ENCODE measurements around the gene TCEAL1.

DNA sequence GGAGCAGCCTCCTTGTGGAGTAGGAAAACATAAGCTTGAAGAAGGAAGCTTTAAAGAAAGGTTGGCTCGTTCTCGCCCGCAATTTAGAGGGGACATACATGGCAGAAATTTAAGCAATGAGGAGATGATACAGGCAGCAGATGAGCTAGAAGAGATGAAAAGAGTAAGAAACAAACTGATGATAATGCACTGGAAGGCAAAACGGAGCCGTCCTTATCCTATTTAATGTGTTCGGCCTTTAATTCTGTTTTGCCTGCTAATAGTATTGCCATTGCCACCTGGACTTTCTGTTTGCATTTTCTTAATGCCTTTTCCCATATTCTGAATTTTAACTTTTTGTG is 1.4 kb downstream of the TCEAL1 start:
- TF ChIP-seq EZH2phosphoT487 (IDR thresholded peaks at IDR 0.05; ENCODE audit: low read depth) = no peak
- TF ChIP-seq, protein P1, sequence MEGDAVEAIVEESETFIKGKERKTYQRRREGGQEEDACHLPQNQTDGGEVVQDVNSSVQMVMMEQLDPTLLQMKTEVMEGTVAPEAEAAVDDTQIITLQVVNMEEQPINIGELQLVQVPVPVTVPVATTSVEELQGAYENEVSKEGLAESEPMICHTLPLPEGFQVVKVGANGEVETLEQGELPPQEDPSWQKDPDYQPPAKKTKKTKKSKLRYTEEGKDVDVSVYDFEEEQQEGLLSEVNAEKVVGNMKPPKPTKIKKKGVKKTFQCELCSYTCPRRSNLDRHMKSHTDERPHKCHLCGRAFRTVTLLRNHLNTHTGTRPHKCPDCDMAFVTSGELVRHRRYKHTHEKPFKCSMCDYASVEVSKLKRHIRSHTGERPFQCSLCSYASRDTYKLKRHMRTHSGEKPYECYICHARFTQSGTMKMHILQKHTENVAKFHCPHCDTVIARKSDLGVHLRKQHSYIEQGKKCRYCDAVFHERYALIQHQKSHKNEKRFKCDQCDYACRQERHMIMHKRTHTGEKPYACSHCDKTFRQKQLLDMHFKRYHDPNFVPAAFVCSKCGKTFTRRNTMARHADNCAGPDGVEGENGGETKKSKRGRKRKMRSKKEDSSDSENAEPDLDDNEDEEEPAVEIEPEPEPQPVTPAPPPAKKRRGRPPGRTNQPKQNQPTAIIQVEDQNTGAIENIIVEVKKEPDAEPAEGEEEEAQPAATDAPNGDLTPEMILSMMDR (IDR thresholded peaks at IDR 0.05; ENCODE audit: low read depth, low read length) = no peak

Data from OCI-LY3 (cell line).